ELF-1 (cell line): ENCODE data around the gene F2RL2.
"Not testable (repeated sequence)": the region's sequence is repeated elsewhere in the genome, so short reads cannot be mapped to it uniquely, and the experiment has no call there.

Experiments used
- DNase-seq: peaks from one replicate; pipeline ENCODE4 v3.0.0-alpha.2; 2016; ENCODE audit warnings: low read depth, low spot score

F2RL2 gene

GRCh38 chr5:76622076-76622475 is 1.1 kb downstream of the F2RL2 start:
- no peak for DNase-seq

- DNase-seq = no peak
These were observed 3.0 kb downstream of the F2RL2 start for GRCh38 chr5:76620166-76620565.

- DNase-seq = no peak
These were observed 5.5 kb downstream of the F2RL2 start for GRCh38 chr5:76617675-76618074.

- no peak for DNase-seq
These were observed 6.0 kb downstream of the F2RL2 start for GRCh38 chr5:76617229-76617628.

GRCh38 chr5:76616206-76616605 is 7.0 kb downstream of the F2RL2 start:
- no peak for DNase-seq

GRCh38 chr5:76615759-76616158 is 7.4 kb downstream of the F2RL2 start:
- no peak for DNase-seq

- no peak for DNase-seq
These were observed 10.3 kb downstream of the F2RL2 start for GRCh38 chr5:76612942-76613341.

GRCh38 chr5:76610196-76610595 is 13.0 kb downstream of the F2RL2 start:
- DNase-seq = no peak

- no peak for DNase-seq
These were observed 14.4 kb downstream of the F2RL2 start for GRCh38 chr5:76608833-76609232.

GRCh38 chr5:76607353-76607871 is 15.8 kb downstream of the F2RL2 start:
- no peak for DNase-seq

GRCh38 chr5:76606701-76607100 is 16.5 kb downstream of the F2RL2 start:
- DNase-seq = no peak

- no peak for DNase-seq
These were observed 18.4 kb downstream of the F2RL2 start for GRCh38 chr5:76604838-76605237.

GRCh38 chr5:76603991-76604390 is 19.2 kb downstream of the F2RL2 start:
- not testable (repeated sequence) for DNase-seq

- DNase-seq = no peak
These were observed 21.0 kb downstream of the F2RL2 start for GRCh38 chr5:76602094-76602726.

- DNase-seq = peak; percentile 44
These were observed 21.7 kb downstream of the F2RL2 start for GRCh38 chr5:76601470-76601869.

- no peak for DNase-seq
These were observed 22.5 kb downstream of the F2RL2 start for GRCh38 chr5:76600716-76601115.

- no peak for DNase-seq
These were observed 24.7 kb downstream of the F2RL2 start for GRCh38 chr5:76598531-76598930.

GRCh38 chr5:76595755-76596481 is 27.3 kb downstream of the F2RL2 start:
- DNase-seq = no peak

- no peak for DNase-seq
These were observed 29.1 kb downstream of the F2RL2 start for GRCh38 chr5:76594107-76594506.

GRCh38 chr5:76592692-76593091 is 30.5 kb downstream of the F2RL2 start:
- DNase-seq = no peak

- DNase-seq = no peak
These were observed 31.8 kb downstream of the F2RL2 start for GRCh38 chr5:76591366-76591765.

- no peak for DNase-seq
These were observed 33.2 kb downstream of the F2RL2 start for GRCh38 chr5:76590027-76590426.

GRCh38 chr5:76586531-76586930 is 36.7 kb downstream of the F2RL2 start:
- no peak for DNase-seq
